Activated CD4-positive, alpha-beta memory T cell treated with anti-CD3 and anti-CD28 coated beads, Interleukin-2, amount 10 ng/mL, durations not matched to agents 7 days and 5 days (primary cell): ENCODE measurements around the gene CNNM1. TPM values are rescaled to one million over a fixed set of nuclear protein-coding genes. Genes with fewer than 3 reads are reported as not detected.

Experiments
- CTCF ChIA-PET: fragments of 350-600 bp; sonication (Branson Sonifier 250); formaldehyde crosslinking; loops from one replicate; lab custom pipeline; 2021; ENCODE audit warnings: antibody characterized with exemption, inconsistent platforms; lab: Charles Lee
- POLR2A ChIA-PET: fragments of 350-600 bp; sonication (Branson Sonifier 250); formaldehyde crosslinking; loops from one replicate; lab custom pipeline; 2021; ENCODE audit warnings: antibody characterized with exemption; lab: Charles Lee
- DNase-seq: peaks from one replicate; pipeline ENCODE4 v3.0.0-alpha.2; 2020
- H3K27ac Mint-ChIP-seq: one replicate; pipeline ENCODE4 v1.8.0; 2021; ENCODE audit warnings: mild to moderate bottlenecking, mixed read lengths
- H3K27me3 Mint-ChIP-seq: one replicate; pipeline ENCODE4 v1.8.0; 2021; ENCODE audit warnings: mixed read lengths
- H3K36me3 Mint-ChIP-seq: one replicate; pipeline ENCODE4 v1.8.0; 2021; ENCODE audit warnings: low read depth, mixed read lengths
- H3K4me1 Mint-ChIP-seq: one replicate; pipeline ENCODE4 v1.8.0; 2021; ENCODE audit warnings: mixed read lengths
- H3K4me3 Mint-ChIP-seq: one replicate; pipeline ENCODE4 v1.8.0; 2021; ENCODE audit warnings: mild to moderate bottlenecking, mixed read lengths
- H3K9me3 Mint-ChIP-seq: one replicate; pipeline ENCODE4 v1.8.0; 2021; ENCODE audit warnings: mixed read lengths
- total RNA-seq, 2 experiments: library from RNA; stranded (reverse); gene quantifications; one replicate each; pipeline ENCODE4 v1.2.3, GENCODE V29; 2021

The CNNM1 gene
- total RNA-seq, 2 experiments from 2014 or later: 0.08 TPM

- CTCF ChIA-PET: interaction anchor here (0.6 to 2.1 kb wide), 6 partner anchors 13 to 229 kb away, joined by 3 to 9 read pairs (median 4); partner anchors contain the start of genes ENTPD7 and SLC25A28
These were observed 100.9 kb downstream of the CNNM1 start for GRCh38 chr10:99430116-99430450.

GRCh38 chr10:99430451-99431189, 101.5 kb downstream of the CNNM1 start, which contains the start of gene GOT1:
Gene GOT1 (minus strand): TSS chr10:99430624. CDS start chr10:99430565, 59 bp downstream.
- Mint-ChIP-seq H3K9me3 (no peaks in the 10 kb centered on the region), H3K4me3 (peak within 1 kb of the TSS; percentile 98), H3K27ac (peak within 1 kb of the TSS; percentile 87), H3K27me3 (no peaks in the 10 kb centered on the region), H3K4me1 (peaks cover 36% of the 10 kb centered on the region), H3K36me3 (peaks cover 2% of the 10 kb centered on the region)
- CTCF ChIA-PET: interaction anchor here (0.6 to 2.1 kb wide), 7 partner anchors 13 to 229 kb away, joined by 3 to 9 read pairs (median 3); partner anchors contain the start of genes ENTPD7 and SLC25A28
- POLR2A ChIA-PET: interaction anchor here (0.6 to 2.4 kb wide), 14 partner anchors 11 to 1296 kb away, joined by 3 to 48 read pairs (median 4); partner anchors contain the start of genes CUTC, ENTPD7, NKX2-3 and R3HCC1L
- DNase-seq: peak; percentile 96

More at GRCh38 chr10:99430116-99430450, 100.9 kb downstream of the CNNM1 start:
- Mint-ChIP-seq H3K27me3 (no peaks in the 10 kb centered on the region), H3K27ac (peak overlapping the region; percentile 87), H3K4me1 (peaks cover 36% of the 10 kb centered on the region), H3K9me3 (no peaks in the 10 kb centered on the region), H3K36me3 (peaks cover 4% of the 10 kb centered on the region), H3K4me3 (peak overlapping the region; percentile 98)
- POLR2A ChIA-PET: interaction anchor here (0.7 to 2.4 kb wide), 13 partner anchors 10 to 1295 kb away, joined by 3 to 48 read pairs (median 4); partner anchors contain the start of genes CUTC, ENTPD7, NKX2-3 and R3HCC1L
- no peak for DNase-seq

- peak; percentile 27 for DNase-seq
- Mint-ChIP-seq H3K4me3 (peak overlapping the region; percentile 98), H3K27me3 (no peaks in the 10 kb centered on the region), H3K9me3 (no peaks in the 10 kb centered on the region), H3K27ac (peak overlapping the region; percentile 87), H3K4me1 (peaks cover 36% of the 10 kb centered on the region), H3K36me3 (no peaks in the 10 kb centered on the region)
- CTCF ChIA-PET: interaction anchor here (0.7 to 2.1 kb wide), 6 partner anchors 11 to 228 kb away, joined by 3 to 9 read pairs (median 4); partner anchors contain the start of gene ENTPD7
- POLR2A ChIA-PET: interaction anchor here (0.6 to 2.4 kb wide), 11 partner anchors 45 to 1297 kb away, joined by 3 to 48 read pairs (median 4); partner anchors contain the start of genes CUTC, ENTPD7, R3HCC1L and SLC25A28
These were observed 102.1 kb downstream of the CNNM1 start for GRCh38 chr10:99431190-99431760.

GRCh38 chr10:99432047-99432446, 102.9 kb downstream of the CNNM1 start:
- no peak for DNase-seq
- H3K36me3 Mint-ChIP-seq: no peaks in the 10 kb centered on the region
- peak overlapping the region; percentile 57 for H3K27ac Mint-ChIP-seq
- H3K27me3 Mint-ChIP-seq: no peaks in the 10 kb centered on the region
- no peaks in the 10 kb centered on the region for H3K9me3 Mint-ChIP-seq
- ChIA-PET POLR2A (interaction anchor here (1.4 kb wide), 1 partner anchor 103 kb away, joined by 3 read pairs; no protein-coding TSS in a partner anchor), CTCF (interaction anchor here (1.2 kb wide), 1 partner anchor 10 kb away, joined by 3 read pairs; no protein-coding TSS in a partner anchor)
- H3K4me3 Mint-ChIP-seq: peak overlapping the region; percentile 98
- peaks cover 37% of the 10 kb centered on the region for H3K4me1 Mint-ChIP-seq

- Mint-ChIP-seq H3K4me3 (no peak overlapping the region), H3K9me3 (no peaks in the 10 kb centered on the region), H3K4me1 (peaks cover 35% of the 10 kb centered on the region), H3K27ac (no peak overlapping the region), H3K36me3 (no peaks in the 10 kb centered on the region), H3K27me3 (no peaks in the 10 kb centered on the region)
- CTCF ChIA-PET: no interaction called here
- no peak for DNase-seq
- POLR2A ChIA-PET: no interaction called here
These were observed 103.7 kb downstream of the CNNM1 start for GRCh38 chr10:99432881-99433280.

- Mint-ChIP-seq H3K27me3 (no peaks in the 10 kb centered on the region), H3K4me1 (peaks cover 35% of the 10 kb centered on the region), H3K27ac (no peak overlapping the region), H3K4me3 (no peak overlapping the region), H3K36me3 (no peaks in the 10 kb centered on the region), H3K9me3 (no peaks in the 10 kb centered on the region)
- POLR2A ChIA-PET: no interaction called here
- CTCF ChIA-PET: interaction anchor here (0.9 to 3.7 kb wide), 2 partner anchors 178 to 181 kb away, joined by 3 to 26 read pairs; no protein-coding TSS in a partner anchor
- DNase-seq: no peak
These were observed 104.3 kb downstream of the CNNM1 start for GRCh38 chr10:99433378-99434020.

- ChIA-PET CTCF (interaction anchor here (0.6 to 3.7 kb wide), 37 partner anchors 8 to 1702 kb away, joined by 3 to 26 read pairs (median 5); partner anchors contain the start of genes COX15, CUTC, ENTPD7 and SLC25A28), POLR2A (interaction anchor here (0.5 to 1.8 kb wide), 6 partner anchors 171 to 296 kb away, joined by 3 to 8 read pairs (median 4); partner anchors contain the start of genes COX15, CUTC and SLC25A28)
- no peak overlapping the region for H3K27ac Mint-ChIP-seq
- DNase-seq: no peak
- H3K4me3 Mint-ChIP-seq: no peak overlapping the region
- no peaks in the 10 kb centered on the region for H3K27me3 Mint-ChIP-seq
- H3K36me3 Mint-ChIP-seq: no peaks in the 10 kb centered on the region
- no peaks in the 10 kb centered on the region for H3K9me3 Mint-ChIP-seq
- peaks cover 17% of the 10 kb centered on the region for H3K4me1 Mint-ChIP-seq
These were observed 107.0 kb downstream of the CNNM1 start for GRCh38 chr10:99435986-99436638.

- Mint-ChIP-seq H3K4me3 (no peak overlapping the region), H3K27ac (no peak overlapping the region), H3K4me1 (peaks cover 1% of the 10 kb centered on the region), H3K9me3 (no peaks in the 10 kb centered on the region), H3K36me3 (no peaks in the 10 kb centered on the region), H3K27me3 (no peaks in the 10 kb centered on the region)
- POLR2A ChIA-PET: no interaction called here
- CTCF ChIA-PET: interaction anchor here (1.1 kb wide), 1 partner anchor 15 kb away, joined by 3 read pairs; no protein-coding TSS in a partner anchor
- DNase-seq: no peak
These were observed 109.7 kb downstream of the CNNM1 start for GRCh38 chr10:99438890-99439289.

GRCh38 chr10:99442394-99442793, 113.2 kb downstream of the CNNM1 start:
- POLR2A ChIA-PET: no interaction called here
- no peaks in the 10 kb centered on the region for H3K36me3 Mint-ChIP-seq
- no peak for DNase-seq
- CTCF ChIA-PET: interaction anchor here (1.4 to 2.0 kb wide), 2 partner anchors 11 to 12 kb away, joined by 3 to 5 read pairs; partner anchors contain the start of gene GOT1
- no peaks in the 10 kb centered on the region for H3K4me1 Mint-ChIP-seq
- no peak overlapping the region for H3K4me3 Mint-ChIP-seq
- no peak overlapping the region for H3K27ac Mint-ChIP-seq
- H3K27me3 Mint-ChIP-seq: peaks cover 7% of the 10 kb centered on the region
- no peaks in the 10 kb centered on the region for H3K9me3 Mint-ChIP-seq

GRCh38 chr10:99443500-99443899, 114.3 kb downstream of the CNNM1 start:
- DNase-seq: no peak
- POLR2A ChIA-PET: no interaction called here

More at GRCh38 chr10:99443500-99443899, 114.3 kb downstream of the CNNM1 start:
- peaks cover 11% of the 10 kb centered on the region for H3K27me3 Mint-ChIP-seq
- no peak overlapping the region for H3K4me3 Mint-ChIP-seq
- no peaks in the 10 kb centered on the region for H3K36me3 Mint-ChIP-seq
- CTCF ChIA-PET: interaction anchor here (1.3 to 2.0 kb wide), 2 partner anchors 8 to 13 kb away, joined by 5 to 6 read pairs; partner anchors contain the start of gene GOT1
- no peaks in the 10 kb centered on the region for H3K9me3 Mint-ChIP-seq
- no peaks in the 10 kb centered on the region for H3K4me1 Mint-ChIP-seq
- no peak overlapping the region for H3K27ac Mint-ChIP-seq
